Mucosa of descending colon (tissue), 3 donors: ENCODE data around the gene DCAKD. TPM values are rescaled to one million over a fixed set of nuclear protein-coding genes. Genes with fewer than 3 reads are reported as not detected.

ENCODE experiments used
- ATAC-seq: fragments of 200-7000 bp; cut with Tn5 transposase; one replicate; pipeline ENCODE4 v1.9.1; 2020; ENCODE audit warnings: mild to moderate bottlenecking, moderate library complexity
- DNase-seq, 3 donors: peaks; one replicate each; pipeline ENCODE4 v3.0.0-alpha.2; 2020
- H3K36me3 ChIP-seq: fragments of 200-600 bp; one replicate; pipeline ENCODE4 v1.8.0; 2021; ENCODE audit warnings: low read depth, mild to moderate bottlenecking
- H3K4me1 ChIP-seq: fragments of 200-600 bp; one replicate; pipeline ENCODE4 v1.8.0; 2021; ENCODE audit warnings: low read depth, mild to moderate bottlenecking
- H3K4me3 ChIP-seq: fragments of 200-600 bp; one replicate; pipeline ENCODE4 v1.8.0; 2021; ENCODE audit warnings: mild to moderate bottlenecking
- H3K9me3 ChIP-seq: fragments of 200-600 bp; one replicate; pipeline ENCODE4 v1.8.0; 2021; ENCODE audit warnings: mild to moderate bottlenecking
- intact Hi-C, 2 donors: fragments of 100-400 bp; cut with DNase I in 1 of 2; cut with micrococcal nuclease in 1 of 2; formaldehyde crosslinking; loops; one replicate each; pipeline versions ENCODE4 v1.11.0 to v1.11.1; 2022; cut with DNase I, micrococcal nuclease
- total RNA-seq, 3 donors: library from RNA; stranded (reverse); fragmentation: NEBNext Ultra II Directional in 2 of 3; extraction: Animal tissue kit (Norgen Biotek cat#: 25700) in 2 of 3; gene quantifications; one replicate each; pipeline versions ENCODE4 v1.2.1 to v1.2.4, GENCODE V29; 2021 to 2023
- TF ChIP-seq, protein P1 (sequence below): fragments of 200-600 bp; IDR thresholded peaks from one replicate; pipeline ENCODE4 v1.8.0; 2022; ENCODE audit warnings: antibody characterized with exemption, mild to moderate bottlenecking
- donor health status: DM: no; HTN: no; CAD: no; lungs with moderate emphysema.
- donor health status: DM: no; HTN: no; CAD: no.
- donor health status: DM: no; HTN: yes; CAD: no.

DCAKD gene
- total RNA-seq, 3 donors from 2014 or later = 21.6 to 29.0 (median 24.8) TPM

- ATAC-seq = peak; percentile 63
- Histone ChIP-seq H3K9me3 (no peaks in the 10 kb centered on the region), H3K36me3 (peaks cover 3% of the 10 kb centered on the region), H3K4me3 (no peak overlapping the region), H3K4me1 (no peaks in the 10 kb centered on the region)
- intact Hi-C loops = no loop called here
- no peak for DNase-seq
- TF ChIP-seq, protein P1, sequence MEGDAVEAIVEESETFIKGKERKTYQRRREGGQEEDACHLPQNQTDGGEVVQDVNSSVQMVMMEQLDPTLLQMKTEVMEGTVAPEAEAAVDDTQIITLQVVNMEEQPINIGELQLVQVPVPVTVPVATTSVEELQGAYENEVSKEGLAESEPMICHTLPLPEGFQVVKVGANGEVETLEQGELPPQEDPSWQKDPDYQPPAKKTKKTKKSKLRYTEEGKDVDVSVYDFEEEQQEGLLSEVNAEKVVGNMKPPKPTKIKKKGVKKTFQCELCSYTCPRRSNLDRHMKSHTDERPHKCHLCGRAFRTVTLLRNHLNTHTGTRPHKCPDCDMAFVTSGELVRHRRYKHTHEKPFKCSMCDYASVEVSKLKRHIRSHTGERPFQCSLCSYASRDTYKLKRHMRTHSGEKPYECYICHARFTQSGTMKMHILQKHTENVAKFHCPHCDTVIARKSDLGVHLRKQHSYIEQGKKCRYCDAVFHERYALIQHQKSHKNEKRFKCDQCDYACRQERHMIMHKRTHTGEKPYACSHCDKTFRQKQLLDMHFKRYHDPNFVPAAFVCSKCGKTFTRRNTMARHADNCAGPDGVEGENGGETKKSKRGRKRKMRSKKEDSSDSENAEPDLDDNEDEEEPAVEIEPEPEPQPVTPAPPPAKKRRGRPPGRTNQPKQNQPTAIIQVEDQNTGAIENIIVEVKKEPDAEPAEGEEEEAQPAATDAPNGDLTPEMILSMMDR = no peak
Observed at GRCh38 chr17:45077643-45078042, 26.2 kb upstream of the DCAKD start.

DNA sequence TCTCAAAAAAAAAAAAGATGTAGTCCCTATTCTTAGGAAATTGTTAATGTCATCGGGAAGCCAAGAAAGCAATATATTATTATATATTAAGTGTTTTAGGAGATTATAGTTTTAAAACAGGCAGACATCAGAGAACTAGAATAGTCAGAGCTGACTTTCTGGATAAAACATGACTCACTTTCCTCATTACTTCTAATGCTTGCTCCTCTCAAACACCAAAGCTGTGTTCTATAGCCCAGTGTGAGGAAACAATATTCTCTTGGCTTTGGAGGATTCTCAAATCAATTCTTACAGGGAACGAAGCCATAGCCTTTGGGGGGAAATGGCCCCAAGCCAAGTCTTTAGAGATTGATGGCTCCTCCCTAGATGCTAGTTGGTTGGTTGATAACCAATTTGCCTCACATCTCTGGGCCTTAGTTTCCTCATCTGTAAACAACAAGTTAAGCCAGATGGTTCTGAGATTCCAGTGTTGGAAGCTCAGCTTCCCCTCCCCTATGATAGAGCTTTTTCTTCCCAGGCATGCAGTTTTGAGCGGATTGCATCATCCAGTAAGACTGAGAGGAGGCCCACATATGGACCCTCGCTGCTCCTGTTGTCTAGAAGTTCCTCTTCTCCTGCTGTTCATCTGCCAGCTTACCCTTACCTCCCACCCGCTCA is 22.1 kb upstream of the DCAKD start:
- H3K36me3 ChIP-seq = no peaks in the 10 kb centered on the region
- DNase-seq = peak in 1 of 3 donors; percentile 34
- no peaks in the 10 kb centered on the region for H3K4me1 ChIP-seq
- ATAC-seq = peak; percentile 53
- no peak overlapping the region for H3K4me3 ChIP-seq
- H3K9me3 ChIP-seq = no peaks in the 10 kb centered on the region
- TF ChIP-seq, protein P1 = no peak
- intact Hi-C loops = no loop called here

- DNase-seq (no peak), ATAC-seq (no peak)
- TF ChIP-seq, protein P1 = no peak
Observed at GRCh38 chr17:45070809-45071208, 19.4 kb upstream of the DCAKD start.

DNA sequence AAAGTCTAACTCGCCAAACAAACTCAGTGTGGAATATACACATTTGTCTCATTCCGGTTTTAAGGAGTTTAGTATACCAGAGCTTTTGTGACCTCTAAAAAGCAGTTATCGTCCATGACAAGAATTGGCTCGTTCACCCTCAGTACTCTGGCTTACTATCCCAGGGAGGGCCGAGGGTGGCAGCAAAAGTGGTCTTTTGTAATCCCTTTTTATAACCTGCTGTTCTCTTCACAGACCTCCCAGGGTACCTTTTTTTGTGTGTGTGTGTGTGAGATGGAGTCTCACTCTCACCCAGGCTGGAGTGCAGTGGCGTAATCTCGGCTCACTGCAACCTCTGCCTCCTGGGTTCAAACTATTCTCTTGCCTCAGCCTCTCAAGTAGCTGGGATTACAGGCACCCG is 18.6 kb upstream of the DCAKD start:
- Histone ChIP-seq H3K9me3 (no peaks in the 10 kb centered on the region), H3K4me3 (no peak overlapping the region), H3K4me1 (peaks cover 20% of the 10 kb centered on the region), H3K36me3 (no peaks in the 10 kb centered on the region)
- ATAC-seq (no peak), DNase-seq (no peak)
- intact Hi-C loops = no loop called here
- TF ChIP-seq, protein P1 = no peak

More at GRCh38 chr17:45070809-45071208, 19.4 kb upstream of the DCAKD start:
- H3K9me3 ChIP-seq = no peaks in the 10 kb centered on the region
- intact Hi-C loops = no loop called here
- H3K36me3 ChIP-seq = no peaks in the 10 kb centered on the region
- no peak overlapping the region for H3K4me3 ChIP-seq
- H3K4me1 ChIP-seq = peaks cover 13% of the 10 kb centered on the region

DNA sequence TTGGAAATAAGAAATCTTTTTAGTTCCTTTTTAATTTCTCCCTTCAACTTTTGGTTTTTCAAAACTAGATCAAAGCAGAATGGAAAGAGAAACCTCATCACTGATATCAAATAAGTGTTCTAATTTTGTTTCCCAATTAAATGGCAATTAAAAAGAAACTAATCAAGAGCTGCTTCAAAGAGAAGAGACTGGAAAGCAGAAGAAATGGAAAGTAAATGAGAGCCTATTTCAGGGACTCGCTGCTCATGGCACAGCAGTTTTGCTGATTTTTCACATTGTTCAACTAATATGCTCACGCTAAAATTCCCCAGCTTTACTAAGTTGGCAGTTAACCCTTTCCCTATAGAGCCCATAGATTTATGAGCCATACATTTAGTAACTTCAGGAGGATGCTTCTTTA is 16.2 kb upstream of the DCAKD start:
- DNase-seq (no peak), ATAC-seq (no peak)
- Histone ChIP-seq H3K36me3 (no peaks in the 10 kb centered on the region), H3K4me1 (peaks cover 43% of the 10 kb centered on the region), H3K9me3 (no peaks in the 10 kb centered on the region), H3K4me3 (no peak overlapping the region)
- TF ChIP-seq, protein P1 = no peak
- intact Hi-C loops = no loop called here
